WTC11 (cell line): ENCODE measurements around the gene NHS. TPM values are rescaled to one million over a fixed set of nuclear protein-coding genes. Genes with fewer than 3 reads are reported as not detected.

Experiments used
- ATAC-seq: fragments of 200-7000 bp; cut with Tn5 transposase; 2 replicates; pipeline ENCODE4 v1.10.0; 2021; ENCODE audit warnings: mild to moderate bottlenecking, moderate library complexity
- CTCF ChIA-PET: fragments of 300-600 bp; sonication (Branson Sonifier 250); formaldehyde crosslinking; loops from one replicate; lab custom pipeline; 2021; ENCODE audit warnings: antibody characterized with exemption; lab: Charles Lee
- POLR2A ChIA-PET: fragments of 350-600 bp; sonication (Branson Sonifier 250); formaldehyde crosslinking; loops from one replicate; lab custom pipeline; 2021; ENCODE audit warnings: antibody characterized with exemption; lab: Charles Lee
- DNase-seq: peaks from one replicate; pipeline ENCODE4 v3.0.0; 2021; ENCODE audit warnings: low spot score
- H3K27ac Mint-ChIP-seq: 2 replicates; pipeline ENCODE4 v1.8.0; 2021; ENCODE audit warnings: mixed read lengths
- H3K27me3 Mint-ChIP-seq: 2 replicates; pipeline ENCODE4 v1.8.0; 2021; ENCODE audit warnings: low read depth, mild to moderate bottlenecking, moderate library complexity, mixed read lengths
- H3K36me3 Mint-ChIP-seq: 2 replicates; pipeline ENCODE4 v1.8.0; 2021; ENCODE audit warnings: mixed read lengths
- H3K4me1 Mint-ChIP-seq: 2 replicates; pipeline ENCODE4 v1.8.0; 2022; ENCODE audit warnings: mixed read lengths
- H3K4me3 Mint-ChIP-seq: 2 replicates; pipeline ENCODE4 v1.8.0; 2021; ENCODE audit warnings: mild to moderate bottlenecking, moderate library complexity, mixed read lengths
- H3K9me3 Mint-ChIP-seq: 2 replicates; pipeline ENCODE4 v1.8.0; 2021; ENCODE audit warnings: mixed read lengths
- FOXK1 ChIP-seq: sonication (generic); formaldehyde crosslinking; IDR thresholded peaks from 2 replicates; pipeline ENCODE4 v1.8.0; 2022; ENCODE audit warnings: mild to moderate bottlenecking, moderate library complexity, missing genetic modification reagents
- GRHL2 ChIP-seq: fragments of 250-450 bp; sonication (Bioruptor Pico); IDR thresholded peaks from 2 replicates; pipeline ENCODE4 v1.8.0; 2022; ENCODE audit warnings: mild to moderate bottlenecking, moderate library complexity; ENCODE audit not compliant: insufficient replicate concordance, severe bottlenecking
- HMGA2 ChIP-seq: fragments of 250-450 bp; sonication (Bioruptor Pico); IDR thresholded peaks from 2 replicates; pipeline ENCODE4 v1.4.0; 2021; ENCODE audit warnings: mild to moderate bottlenecking, moderate library complexity
- MAX ChIP-seq: sonication (generic); formaldehyde crosslinking; IDR thresholded peaks from 2 replicates; pipeline ENCODE4 v1.8.0; 2022; ENCODE audit warnings: mild to moderate bottlenecking, missing genetic modification reagents
- MXD4 ChIP-seq: fragments of 250-450 bp; sonication (Bioruptor Pico); IDR thresholded peaks from 2 replicates; pipeline ENCODE4 v1.8.0; 2021; ENCODE audit warnings: mild to moderate bottlenecking, moderate library complexity, borderline replicate concordance
- SMAD3 ChIP-seq: sonication (generic); formaldehyde crosslinking; IDR thresholded peaks from 2 replicates; pipeline ENCODE4 v1.8.0; 2022; ENCODE audit warnings: missing genetic modification reagents, mild to moderate bottlenecking, borderline replicate concordance
- ZNF138 ChIP-seq: sonication (generic); formaldehyde crosslinking; conservative IDR thresholded peaks from 2 replicates; pipeline ENCODE4 v1.8.1; 2022; ENCODE audit warnings: mild to moderate bottlenecking, moderate library complexity, missing genetic modification reagents
- total RNA-seq: library from RNA; stranded (reverse); gene quantifications from 3 replicates; pipeline ENCODE4 v1.2.3, GENCODE V29; 2021
- TF ChIP-seq, protein P1 (sequence below): sonication (generic); formaldehyde crosslinking; IDR thresholded peaks from 2 replicates; pipeline ENCODE4 v1.8.1; 2022; ENCODE audit warnings: mild to moderate bottlenecking, moderate library complexity, missing genetic modification reagents
- TF ChIP-seq, protein P2 (sequence below): sonication (generic); formaldehyde crosslinking; IDR thresholded peaks from 2 replicates; pipeline ENCODE4 v1.8.0; 2022; ENCODE audit warnings: missing genetic modification reagents
- TF ChIP-seq, protein P3 (sequence below): sonication (generic); formaldehyde crosslinking; IDR thresholded peaks from 2 replicates; pipeline ENCODE4 v1.8.1; 2023; ENCODE audit warnings: mild to moderate bottlenecking, missing genetic modification reagents, borderline replicate concordance
- TF ChIP-seq, protein P4 (sequence below): sonication (generic); formaldehyde crosslinking; IDR thresholded peaks from 2 replicates; pipeline ENCODE4 v1.8.0; 2023; ENCODE audit warnings: missing genetic modification reagents

NHS gene
- total RNA-seq, 1 experiment from 2014 or later: 5.8 TPM

DNA sequence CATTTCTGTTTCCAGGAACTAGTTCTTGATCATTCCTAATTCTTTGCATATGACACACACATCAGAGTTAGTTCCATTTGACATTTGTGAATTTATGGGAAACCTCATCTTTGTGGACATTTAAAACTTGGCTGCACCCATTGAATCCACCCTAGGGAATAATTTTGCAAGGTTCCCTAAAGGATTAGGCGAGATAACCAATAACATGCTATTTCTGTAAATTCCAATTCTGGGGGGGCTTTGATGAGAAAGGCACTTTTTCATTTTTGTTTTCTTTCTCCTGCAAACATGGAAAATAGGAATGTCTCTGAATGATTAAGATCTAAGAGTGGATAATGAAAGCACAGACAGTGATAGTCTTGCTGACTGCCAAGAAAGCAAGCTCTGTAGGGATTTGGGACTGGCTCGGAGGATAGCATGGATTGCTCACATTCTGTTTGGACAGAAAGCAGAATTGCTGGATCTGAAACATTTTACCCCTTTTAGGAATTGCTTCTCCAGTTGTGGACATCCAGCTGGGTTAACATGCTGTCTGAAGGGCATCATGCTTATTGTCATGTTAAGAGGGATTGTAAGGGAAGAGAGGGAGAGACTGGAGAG lies 145.1 kb downstream of the NHS start:
- ATAC-seq (no peak), DNase-seq (no peak)
- POLR2A ChIA-PET: no interaction called here
- CTCF ChIA-PET: no interaction called here
- Mint-ChIP-seq H3K4me3 (no peak overlapping the region), H3K36me3 (peaks cover 5% of the 10 kb centered on the region), H3K4me1 (peaks cover 39% of the 10 kb centered on the region), H3K27ac (no peak overlapping the region), H3K9me3 (peaks cover 11% of the 10 kb centered on the region), H3K27me3 (no peaks in the 10 kb centered on the region)
- TF ChIP-seq MXD4: no peak

DNA sequence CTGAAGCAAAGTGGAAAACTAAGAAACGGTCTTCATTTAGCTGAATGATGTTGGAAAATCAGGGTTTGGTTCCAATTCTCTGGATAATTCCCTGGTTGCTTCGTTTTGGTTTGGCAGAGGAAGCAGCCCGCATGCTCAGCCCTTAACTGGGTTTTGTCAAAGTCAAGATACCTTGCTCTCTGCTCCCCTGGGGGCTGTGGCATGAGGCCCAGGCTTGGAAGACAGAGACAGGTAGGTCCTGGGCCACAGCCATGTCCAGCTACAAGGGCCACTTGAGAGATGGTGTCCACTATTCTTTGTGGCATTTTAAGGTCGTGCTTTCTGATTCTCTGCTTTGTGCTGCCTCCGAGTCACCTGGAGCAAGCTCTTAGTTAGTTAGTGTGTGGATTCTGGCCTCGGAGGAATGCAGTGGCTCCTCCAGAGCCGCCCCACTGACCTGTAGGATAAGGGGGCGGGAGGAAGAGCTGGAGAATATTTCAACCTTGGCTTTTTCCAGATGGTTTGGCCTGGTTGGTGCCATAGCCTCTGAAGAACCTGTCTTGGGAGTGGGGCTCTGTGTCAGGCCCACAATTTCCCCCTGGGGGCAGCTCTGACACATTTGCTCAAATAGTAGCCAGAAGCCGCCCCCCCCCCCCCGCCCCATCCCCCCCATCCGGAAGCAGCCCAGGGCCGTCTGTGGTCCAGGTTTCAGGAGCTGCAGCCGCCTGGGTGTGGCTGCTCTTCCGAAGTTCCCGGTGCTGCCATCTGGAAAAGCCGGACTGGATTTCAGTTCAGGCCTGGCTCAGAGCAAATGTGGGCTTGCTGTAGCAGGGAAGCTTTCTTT lies 147.1 kb downstream of the NHS start:
- ATAC-seq: peak; percentile 80
- CTCF ChIA-PET: interaction anchor here (0.6 to 1.6 kb wide), 5 partner anchors 9 to 166 kb away, joined by 3 to 6 read pairs (median 3); no protein-coding TSS in a partner anchor
- TF ChIP-seq, protein P1, sequence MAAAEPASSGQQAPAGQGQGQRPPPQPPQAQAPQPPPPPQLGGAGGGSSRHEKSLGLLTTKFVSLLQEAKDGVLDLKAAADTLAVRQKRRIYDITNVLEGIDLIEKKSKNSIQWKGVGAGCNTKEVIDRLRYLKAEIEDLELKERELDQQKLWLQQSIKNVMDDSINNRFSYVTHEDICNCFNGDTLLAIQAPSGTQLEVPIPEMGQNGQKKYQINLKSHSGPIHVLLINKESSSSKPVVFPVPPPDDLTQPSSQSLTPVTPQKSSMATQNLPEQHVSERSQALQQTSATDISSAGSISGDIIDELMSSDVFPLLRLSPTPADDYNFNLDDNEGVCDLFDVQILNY (CRISPR knock-in tag): no peak
- TF ChIP-seq ZNF138 (no peak), SMAD3 (CRISPR knock-in tag) (no peak), GRHL2 (CRISPR knock-in tag) (no peak)
- TF ChIP-seq, protein P2, sequence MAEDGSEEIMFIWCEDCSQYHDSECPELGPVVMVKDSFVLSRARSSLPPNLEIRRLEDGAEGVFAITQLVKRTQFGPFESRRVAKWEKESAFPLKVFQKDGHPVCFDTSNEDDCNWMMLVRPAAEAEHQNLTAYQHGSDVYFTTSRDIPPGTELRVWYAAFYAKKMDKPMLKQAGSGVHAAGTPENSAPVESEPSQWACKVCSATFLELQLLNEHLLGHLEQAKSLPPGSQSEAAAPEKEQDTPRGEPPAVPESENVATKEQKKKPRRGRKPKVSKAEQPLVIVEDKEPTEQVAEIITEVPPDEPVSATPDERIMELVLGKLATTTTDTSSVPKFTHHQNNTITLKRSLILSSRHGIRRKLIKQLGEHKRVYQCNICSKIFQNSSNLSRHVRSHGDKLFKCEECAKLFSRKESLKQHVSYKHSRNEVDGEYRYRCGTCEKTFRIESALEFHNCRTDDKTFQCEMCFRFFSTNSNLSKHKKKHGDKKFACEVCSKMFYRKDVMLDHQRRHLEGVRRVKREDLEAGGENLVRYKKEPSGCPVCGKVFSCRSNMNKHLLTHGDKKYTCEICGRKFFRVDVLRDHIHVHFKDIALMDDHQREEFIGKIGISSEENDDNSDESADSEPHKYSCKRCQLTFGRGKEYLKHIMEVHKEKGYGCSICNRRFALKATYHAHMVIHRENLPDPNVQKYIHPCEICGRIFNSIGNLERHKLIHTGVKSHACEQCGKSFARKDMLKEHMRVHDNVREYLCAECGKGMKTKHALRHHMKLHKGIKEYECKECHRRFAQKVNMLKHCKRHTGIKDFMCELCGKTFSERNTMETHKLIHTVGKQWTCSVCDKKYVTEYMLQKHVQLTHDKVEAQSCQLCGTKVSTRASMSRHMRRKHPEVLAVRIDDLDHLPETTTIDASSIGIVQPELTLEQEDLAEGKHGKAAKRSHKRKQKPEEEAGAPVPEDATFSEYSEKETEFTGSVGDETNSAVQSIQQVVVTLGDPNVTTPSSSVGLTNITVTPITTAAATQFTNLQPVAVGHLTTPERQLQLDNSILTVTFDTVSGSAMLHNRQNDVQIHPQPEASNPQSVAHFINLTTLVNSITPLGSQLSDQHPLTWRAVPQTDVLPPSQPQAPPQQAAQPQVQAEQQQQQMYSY (CRISPR knock-in tag): peak; percentile 94
- TF ChIP-seq, protein P3, sequence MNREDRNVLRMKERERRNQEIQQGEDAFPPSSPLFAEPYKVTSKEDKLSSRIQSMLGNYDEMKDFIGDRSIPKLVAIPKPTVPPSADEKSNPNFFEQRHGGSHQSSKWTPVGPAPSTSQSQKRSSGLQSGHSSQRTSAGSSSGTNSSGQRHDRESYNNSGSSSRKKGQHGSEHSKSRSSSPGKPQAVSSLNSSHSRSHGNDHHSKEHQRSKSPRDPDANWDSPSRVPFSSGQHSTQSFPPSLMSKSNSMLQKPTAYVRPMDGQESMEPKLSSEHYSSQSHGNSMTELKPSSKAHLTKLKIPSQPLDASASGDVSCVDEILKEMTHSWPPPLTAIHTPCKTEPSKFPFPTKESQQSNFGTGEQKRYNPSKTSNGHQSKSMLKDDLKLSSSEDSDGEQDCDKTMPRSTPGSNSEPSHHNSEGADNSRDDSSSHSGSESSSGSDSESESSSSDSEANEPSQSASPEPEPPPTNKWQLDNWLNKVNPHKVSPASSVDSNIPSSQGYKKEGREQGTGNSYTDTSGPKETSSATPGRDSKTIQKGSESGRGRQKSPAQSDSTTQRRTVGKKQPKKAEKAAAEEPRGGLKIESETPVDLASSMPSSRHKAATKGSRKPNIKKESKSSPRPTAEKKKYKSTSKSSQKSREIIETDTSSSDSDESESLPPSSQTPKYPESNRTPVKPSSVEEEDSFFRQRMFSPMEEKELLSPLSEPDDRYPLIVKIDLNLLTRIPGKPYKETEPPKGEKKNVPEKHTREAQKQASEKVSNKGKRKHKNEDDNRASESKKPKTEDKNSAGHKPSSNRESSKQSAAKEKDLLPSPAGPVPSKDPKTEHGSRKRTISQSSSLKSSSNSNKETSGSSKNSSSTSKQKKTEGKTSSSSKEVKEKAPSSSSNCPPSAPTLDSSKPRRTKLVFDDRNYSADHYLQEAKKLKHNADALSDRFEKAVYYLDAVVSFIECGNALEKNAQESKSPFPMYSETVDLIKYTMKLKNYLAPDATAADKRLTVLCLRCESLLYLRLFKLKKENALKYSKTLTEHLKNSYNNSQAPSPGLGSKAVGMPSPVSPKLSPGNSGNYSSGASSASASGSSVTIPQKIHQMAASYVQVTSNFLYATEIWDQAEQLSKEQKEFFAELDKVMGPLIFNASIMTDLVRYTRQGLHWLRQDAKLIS: no peak
- Mint-ChIP-seq H3K27ac (no peak overlapping the region), H3K27me3 (no peaks in the 10 kb centered on the region), H3K9me3 (peaks cover 11% of the 10 kb centered on the region), H3K36me3 (peaks cover 5% of the 10 kb centered on the region), H3K4me1 (peaks cover 47% of the 10 kb centered on the region), H3K4me3 (no peak overlapping the region)
- DNase-seq: peak; percentile 38
- POLR2A ChIA-PET: interaction anchor here (0.6 kb wide), 1 partner anchor 45 kb away, joined by 3 read pairs; no protein-coding TSS in a partner anchor

DNA sequence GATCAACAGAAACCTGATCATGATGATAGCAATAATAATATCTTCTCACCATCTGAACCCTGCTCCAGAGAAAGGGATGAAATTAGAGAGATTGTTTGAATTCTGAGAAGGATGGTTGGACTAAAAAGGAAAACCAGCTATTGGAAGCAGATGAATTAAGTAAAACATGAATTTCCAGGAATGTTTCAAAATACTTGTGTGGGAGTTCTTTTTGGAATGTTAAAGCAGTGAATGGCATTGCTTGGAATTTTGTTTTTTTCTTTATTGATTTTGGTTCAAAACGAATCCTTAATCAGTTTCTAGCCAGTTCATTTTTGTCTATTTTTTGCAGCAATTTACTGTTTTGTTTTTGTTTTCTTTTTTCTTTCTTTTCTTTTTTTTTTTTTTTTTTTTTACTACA lies 150.3 kb downstream of the NHS start:
- no peak overlapping the region for H3K27ac Mint-ChIP-seq
- peaks cover 54% of the 10 kb centered on the region for H3K4me1 Mint-ChIP-seq
- ATAC-seq (no peak), DNase-seq (no peak)
- TF ChIP-seq MAX: no peak
- no peak for TF ChIP-seq FOXK1 (CRISPR knock-in tag)
- TF ChIP-seq, protein P4, sequence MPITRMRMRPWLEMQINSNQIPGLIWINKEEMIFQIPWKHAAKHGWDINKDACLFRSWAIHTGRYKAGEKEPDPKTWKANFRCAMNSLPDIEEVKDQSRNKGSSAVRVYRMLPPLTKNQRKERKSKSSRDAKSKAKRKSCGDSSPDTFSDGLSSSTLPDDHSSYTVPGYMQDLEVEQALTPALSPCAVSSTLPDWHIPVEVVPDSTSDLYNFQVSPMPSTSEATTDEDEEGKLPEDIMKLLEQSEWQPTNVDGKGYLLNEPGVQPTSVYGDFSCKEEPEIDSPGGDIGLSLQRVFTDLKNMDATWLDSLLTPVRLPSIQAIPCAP (CRISPR knock-in tag): no peak
- no peak for TF ChIP-seq HMGA2 (CRISPR knock-in tag)
- TF ChIP-seq, protein P1 (CRISPR knock-in tag): no peak
- H3K4me3 Mint-ChIP-seq: no peak overlapping the region
- no peaks in the 10 kb centered on the region for H3K9me3 Mint-ChIP-seq
- no peaks in the 10 kb centered on the region for H3K27me3 Mint-ChIP-seq
- no peaks in the 10 kb centered on the region for H3K36me3 Mint-ChIP-seq
- ChIA-PET CTCF (interaction anchor here (1.2 kb wide), 1 partner anchor 283 kb away, joined by 5 read pairs; no protein-coding TSS in a partner anchor), POLR2A (no interaction called here)
